Retinal pigment epithelial cell (primary cell): ENCODE data around the gene MCTP2.

Experiments
- DNase-seq: peaks from one replicate; pipeline ENCODE4 v3.0.0-alpha.2; 2010; ENCODE audit warnings: low read depth
- H3K4me3 ChIP-seq: 2 replicates; pipeline ENCODE4 v1.5.1; 2011; ENCODE audit warnings: mild to moderate bottlenecking, low read length, control low read depth, moderate library complexity
- TF ChIP-seq, protein P1 (sequence below): conservative IDR thresholded peaks from 2 replicates; pipeline ENCODE4 v1.5.1; 2011; ENCODE audit warnings: low read depth, low read length, control low read depth, inconsistent platforms

The MCTP2 gene

DNA sequence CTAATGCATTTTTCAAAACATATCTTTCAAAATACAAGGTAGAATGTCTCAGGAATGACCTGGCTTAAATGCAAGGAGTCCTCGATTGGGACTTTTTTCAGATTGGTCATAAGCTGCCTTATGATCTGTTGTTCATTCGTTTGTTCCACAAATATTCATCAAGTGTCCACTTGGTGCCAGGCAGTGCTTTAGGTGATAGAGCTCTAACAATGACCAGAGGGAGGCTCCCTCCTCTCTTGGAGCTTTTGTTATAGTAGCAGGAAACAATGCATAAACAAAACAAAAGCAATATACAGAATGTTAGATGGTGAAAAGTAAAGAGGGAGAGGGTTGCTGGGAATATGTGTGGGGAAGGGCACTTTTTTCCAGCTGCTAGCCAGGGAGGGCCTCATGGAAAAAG, 156.1 kb downstream of the MCTP2 start:
- DNase-seq: no peak
- TF ChIP-seq, protein P1, sequence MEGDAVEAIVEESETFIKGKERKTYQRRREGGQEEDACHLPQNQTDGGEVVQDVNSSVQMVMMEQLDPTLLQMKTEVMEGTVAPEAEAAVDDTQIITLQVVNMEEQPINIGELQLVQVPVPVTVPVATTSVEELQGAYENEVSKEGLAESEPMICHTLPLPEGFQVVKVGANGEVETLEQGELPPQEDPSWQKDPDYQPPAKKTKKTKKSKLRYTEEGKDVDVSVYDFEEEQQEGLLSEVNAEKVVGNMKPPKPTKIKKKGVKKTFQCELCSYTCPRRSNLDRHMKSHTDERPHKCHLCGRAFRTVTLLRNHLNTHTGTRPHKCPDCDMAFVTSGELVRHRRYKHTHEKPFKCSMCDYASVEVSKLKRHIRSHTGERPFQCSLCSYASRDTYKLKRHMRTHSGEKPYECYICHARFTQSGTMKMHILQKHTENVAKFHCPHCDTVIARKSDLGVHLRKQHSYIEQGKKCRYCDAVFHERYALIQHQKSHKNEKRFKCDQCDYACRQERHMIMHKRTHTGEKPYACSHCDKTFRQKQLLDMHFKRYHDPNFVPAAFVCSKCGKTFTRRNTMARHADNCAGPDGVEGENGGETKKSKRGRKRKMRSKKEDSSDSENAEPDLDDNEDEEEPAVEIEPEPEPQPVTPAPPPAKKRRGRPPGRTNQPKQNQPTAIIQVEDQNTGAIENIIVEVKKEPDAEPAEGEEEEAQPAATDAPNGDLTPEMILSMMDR: no peak
- no peak overlapping the region for H3K4me3 ChIP-seq

DNA sequence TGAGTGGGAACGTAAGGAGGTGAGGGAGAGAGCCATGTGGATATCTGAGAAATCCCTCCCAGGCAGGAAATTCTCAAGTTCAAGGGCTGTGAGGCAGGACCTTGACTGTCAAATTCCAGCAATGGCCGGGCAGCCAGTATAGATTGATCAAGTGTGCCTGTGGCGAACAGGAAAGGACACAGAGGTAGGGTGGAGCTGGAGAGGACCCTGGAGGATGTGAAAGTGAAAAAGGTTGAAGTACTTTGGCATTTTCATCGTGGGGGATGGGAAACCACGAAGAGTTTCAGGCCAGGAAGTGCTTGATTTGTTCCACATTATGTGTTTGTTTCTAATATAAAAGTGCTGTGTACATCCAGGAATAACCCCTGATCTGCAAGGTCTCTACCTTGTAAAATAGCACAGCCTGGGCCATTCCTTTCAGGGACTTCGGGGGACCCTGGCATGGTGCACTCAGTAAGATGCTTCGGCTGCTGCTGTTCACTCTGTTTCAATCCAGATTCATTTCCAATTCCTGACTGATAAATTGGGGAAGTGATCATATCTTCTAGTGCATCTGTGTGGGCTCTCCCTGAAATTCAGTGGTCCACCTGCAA, 156.6 kb downstream of the MCTP2 start:
- no peak for DNase-seq
- no peak overlapping the region for H3K4me3 ChIP-seq
- TF ChIP-seq, protein P1: no peak

DNA sequence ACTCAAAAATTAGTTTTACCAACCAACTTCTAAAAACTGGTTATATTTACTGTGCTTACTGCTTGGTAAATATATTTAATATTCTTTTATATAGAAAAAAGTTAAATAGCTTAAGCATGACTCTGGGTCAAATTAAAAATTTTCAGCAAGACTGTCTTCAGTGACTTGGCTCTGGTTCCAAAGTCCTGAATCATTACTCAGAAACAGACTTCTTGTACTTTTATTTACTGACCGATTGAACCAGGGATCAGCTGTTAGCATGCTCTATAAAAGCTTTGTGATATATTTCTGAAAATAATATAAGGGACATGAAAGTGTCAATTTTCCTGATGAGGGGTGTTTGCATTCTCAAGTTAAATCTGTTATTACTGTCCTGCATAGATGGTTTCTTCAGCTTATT, 164.3 kb downstream of the MCTP2 start:
- TF ChIP-seq, protein P1: no peak
- no peak for DNase-seq
- H3K4me3 ChIP-seq: no peak overlapping the region

DNA sequence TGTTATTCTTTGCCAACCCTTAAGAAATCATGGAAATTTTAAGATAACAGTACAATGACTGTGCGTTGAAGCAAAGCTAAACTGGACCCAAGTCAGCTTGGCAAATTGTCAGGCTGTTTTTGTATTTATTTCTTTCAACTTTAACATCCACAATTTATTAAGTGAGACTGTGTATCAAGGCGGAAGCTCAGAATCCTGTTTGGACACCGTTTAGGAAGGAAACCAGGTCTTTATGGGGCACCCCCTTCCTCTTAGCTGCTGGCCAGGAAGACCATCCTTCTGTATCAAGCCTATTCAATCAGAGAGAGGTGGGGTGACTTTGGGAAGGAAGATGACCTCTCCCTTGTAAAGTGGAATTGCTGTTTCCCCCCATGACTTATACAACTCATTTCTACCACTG, 166.0 kb downstream of the MCTP2 start:
- H3K4me3 ChIP-seq: no peak overlapping the region
- TF ChIP-seq, protein P1: no peak
- DNase-seq: no peak

DNA sequence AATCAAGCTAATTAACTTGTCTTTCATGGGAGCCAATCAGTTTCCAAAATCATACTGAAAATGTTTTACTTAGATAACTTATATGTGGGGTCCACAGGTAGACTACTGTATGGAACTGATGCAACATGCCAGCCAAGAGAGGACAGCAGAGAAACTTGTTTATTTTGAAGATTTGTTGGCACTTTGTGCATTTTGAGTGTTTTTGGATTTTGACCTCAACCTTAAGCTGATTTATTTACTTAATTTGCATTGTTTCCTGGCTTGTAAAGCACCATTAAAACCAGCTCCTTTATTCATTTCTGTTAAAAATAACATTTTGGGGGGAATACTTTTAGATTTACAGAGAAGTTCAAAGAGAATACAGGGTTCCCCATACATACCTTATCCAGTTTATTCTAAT, 166.6 kb downstream of the MCTP2 start:
- DNase-seq: no peak
- TF ChIP-seq, protein P1: no peak
- no peak overlapping the region for H3K4me3 ChIP-seq

DNA sequence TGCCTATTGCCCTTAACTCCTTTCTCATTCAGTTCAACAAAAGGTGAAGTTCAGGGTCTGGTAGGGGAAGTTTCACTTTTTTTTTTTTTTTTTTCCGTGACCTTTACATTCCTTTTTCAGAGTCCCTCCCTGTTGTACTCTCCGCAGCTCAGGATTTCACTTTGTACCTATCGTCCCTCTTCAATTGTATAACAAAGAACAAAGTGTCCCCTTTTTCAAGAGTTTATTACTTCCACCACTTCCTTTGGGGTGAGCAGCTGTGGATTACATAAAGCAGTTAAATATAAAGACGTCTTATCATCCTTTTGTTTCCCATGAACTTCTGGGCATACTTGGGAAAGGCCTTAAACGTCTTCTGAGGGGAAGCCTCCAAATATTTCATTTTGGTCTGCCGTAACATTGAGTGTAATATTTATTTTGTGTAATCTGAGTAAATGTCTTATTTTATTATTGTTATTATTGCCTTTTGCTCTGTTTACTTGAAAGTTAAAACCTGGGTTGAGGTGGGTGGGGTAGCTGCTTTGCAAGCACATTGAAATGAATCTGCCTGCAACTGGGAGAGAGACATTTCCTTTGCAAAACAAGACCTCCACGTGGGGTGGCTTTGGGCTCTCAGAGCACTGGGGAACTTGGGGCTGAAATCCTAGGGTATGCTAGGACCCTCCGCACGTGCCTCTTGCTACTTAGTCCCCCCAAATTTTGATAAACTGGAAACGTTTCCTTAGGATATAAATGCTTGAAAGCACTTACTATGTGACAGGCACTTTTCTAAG, 169.4 kb downstream of the MCTP2 start:
- no peak overlapping the region for H3K4me3 ChIP-seq
- no peak for DNase-seq
- TF ChIP-seq, protein P1: no peak

DNA sequence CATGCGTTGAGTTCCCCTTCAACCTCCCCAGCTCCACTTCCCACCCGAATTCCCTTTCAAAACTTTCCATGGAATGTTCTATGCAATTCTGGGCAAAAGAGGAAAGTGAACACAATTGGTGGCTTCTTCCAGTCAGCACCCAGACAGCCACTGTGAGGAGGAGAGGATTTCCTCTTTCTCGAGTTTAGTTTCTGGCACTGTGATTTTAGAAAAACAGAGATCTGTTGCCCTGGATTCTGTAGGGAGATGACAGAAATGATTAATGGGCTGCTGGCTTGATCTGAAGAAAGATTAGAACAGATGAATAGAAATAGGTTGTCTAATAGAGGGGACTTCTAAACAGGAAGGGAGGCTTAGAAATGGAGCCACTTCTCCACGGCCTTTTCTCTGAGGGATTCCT, 172.0 kb downstream of the MCTP2 start:
- TF ChIP-seq, protein P1: no peak
- no peak overlapping the region for H3K4me3 ChIP-seq
- no peak for DNase-seq
